Stimulated activated naive CD4-positive, alpha-beta T cell treated with Interleukin-2 at 50 U/mL for 16 hours (primary cell): ENCODE results near the gene IRX4.

Experiments used
- DNase-seq: peaks from one replicate; lab custom pipeline; 2025; lab: John Stamatoyannopoulos, UW

Gene IRX4

DNA sequence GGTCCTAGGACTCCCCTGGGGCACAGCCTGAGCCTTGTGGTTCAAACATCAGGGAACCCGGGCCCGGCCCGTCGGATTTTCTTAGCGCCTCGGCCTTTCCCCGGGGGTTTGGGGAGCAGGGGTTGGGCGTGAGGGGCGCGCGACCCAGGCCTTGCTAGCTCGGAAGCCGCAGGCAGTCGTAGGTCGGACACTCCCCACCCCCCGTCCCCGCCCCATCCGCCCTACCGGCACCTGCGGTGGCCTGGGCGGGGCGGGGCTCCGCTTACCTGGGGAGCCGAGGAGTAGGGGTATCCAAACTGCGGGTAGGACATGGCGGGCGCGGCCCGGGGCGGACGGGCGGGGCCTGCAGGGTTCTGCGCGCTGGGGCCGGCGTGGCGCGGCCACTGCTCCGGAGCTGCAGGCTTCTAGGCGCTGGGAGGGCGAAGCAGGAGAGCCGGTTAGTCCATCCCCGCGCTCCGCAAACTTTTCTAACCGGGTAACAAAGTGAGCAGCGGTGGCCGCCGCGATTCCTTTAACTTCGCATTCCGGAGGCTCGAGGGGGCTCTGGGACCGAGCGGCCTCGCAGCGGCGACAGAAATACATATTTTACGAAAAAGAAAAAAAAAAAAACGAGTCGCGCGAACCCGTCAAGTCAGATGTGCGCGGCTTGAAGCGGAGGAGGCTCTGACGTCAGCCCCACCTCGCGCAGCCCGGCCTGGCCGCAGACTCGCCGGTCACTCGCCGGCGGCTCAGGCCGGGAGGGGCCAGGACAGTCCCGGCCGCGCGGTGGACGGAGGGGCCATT, at the start of gene IRX4:
IRX4 (minus strand) TSS at position 589 of the 783 bp plus-strand sequence; CDS start at position 311, 278 bp downstream.
- no peak for DNase-seq

DNA sequence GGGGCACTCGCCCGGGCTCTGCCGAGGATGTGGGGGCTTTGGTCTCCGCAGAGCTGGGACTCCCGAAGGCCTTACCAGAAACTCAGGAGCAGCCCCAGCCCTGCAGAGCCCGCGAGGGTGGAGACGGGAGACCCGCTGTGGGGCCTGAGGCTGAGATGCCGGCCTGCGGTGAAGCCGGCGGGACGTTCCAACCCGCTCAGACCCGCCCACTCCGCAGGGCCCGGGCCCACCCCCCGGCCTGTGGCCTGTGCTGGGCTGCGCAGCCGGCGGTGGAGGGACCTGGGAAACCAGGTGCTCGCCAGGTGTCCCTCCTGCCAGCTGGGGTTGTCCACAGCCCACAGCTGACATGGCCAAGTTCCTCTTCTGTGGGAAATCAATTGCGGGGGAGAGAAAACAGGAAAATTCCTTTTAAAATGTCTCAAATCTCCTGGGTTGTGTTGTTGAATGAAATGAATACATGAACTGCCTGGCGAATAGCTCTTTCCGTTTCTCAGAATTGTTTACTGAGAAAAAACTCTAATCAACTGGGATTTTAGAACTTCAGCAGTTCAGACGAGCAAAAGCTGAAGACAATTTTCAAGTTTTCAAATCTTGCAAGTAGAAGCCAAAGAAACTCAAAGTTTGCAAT, 49.0 kb upstream of the IRX4 start:
- DNase-seq: no peak

GRCh38 chr5:1930880-1931603, 48.3 kb upstream of the IRX4 start:
- DNase-seq: no peak

DNA sequence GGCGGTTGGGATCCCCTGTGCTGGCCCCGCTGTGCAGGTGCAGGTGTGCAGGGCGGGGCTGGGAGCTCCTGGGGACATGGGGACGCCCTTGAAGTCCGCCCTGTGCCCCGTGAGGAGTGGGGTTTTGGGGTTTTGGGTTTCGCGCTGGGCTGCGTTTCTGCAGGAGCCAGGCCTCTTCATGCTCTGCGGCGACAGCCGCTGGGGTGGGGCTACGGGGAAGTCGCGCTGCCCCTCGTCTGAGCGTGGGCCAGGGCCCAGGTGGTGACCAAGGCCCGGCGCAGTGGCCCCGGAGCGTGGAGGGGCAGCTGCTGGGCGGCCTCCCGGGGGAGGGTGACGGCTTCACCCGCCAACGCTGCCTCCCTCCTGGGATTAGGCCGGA, 47.8 kb upstream of the IRX4 start:
- no peak for DNase-seq

GRCh38 chr5:1929108-1929991, 46.6 kb upstream of the IRX4 start:
- no peak for DNase-seq

DNA sequence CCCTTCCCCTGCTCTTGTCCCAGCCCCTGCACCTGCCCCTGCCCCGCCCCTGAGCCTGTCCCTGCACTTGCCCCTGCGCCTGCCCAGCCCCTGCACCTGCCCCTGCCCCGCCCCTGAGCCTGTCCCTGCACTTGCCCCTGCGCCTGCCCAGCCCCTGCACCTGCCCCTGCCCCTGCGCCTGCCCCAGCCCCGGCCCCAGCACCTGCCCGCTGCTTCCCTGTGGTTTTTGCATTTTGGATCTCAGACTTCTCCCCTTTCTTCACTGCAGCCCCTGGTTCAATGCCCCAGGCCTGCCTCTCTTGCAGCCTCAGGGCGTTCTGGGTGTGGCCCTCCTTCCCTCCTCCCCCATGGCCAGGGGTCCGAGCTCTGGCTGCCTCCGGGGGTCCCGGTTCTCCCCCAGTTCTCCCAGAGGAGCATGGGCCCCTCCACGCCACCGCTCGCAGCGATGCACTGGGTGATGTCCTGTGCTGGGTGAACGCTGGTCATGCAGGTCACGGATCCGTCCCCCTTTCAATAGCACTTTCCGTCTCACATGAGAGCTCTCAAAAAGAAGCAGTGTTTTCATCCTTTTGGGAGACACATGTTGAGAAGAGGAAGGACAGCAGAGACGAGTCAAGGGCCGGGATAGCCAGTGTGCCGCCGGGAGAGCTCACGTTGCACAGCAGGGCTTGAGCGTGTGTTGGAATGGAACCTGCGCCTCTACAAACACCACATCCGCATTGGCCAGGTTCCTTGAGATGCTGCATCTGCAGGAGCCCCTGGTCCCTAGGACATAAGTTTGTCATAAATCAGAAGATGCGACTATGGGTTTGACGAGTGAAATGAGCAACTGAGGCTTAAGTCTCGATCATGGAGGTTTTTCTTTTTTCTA, 44.0 kb upstream of the IRX4 start:
- no peak for DNase-seq

- no peak for DNase-seq
Measured at GRCh38 chr5:1926071-1926440, 43.3 kb upstream of the IRX4 start.

DNA sequence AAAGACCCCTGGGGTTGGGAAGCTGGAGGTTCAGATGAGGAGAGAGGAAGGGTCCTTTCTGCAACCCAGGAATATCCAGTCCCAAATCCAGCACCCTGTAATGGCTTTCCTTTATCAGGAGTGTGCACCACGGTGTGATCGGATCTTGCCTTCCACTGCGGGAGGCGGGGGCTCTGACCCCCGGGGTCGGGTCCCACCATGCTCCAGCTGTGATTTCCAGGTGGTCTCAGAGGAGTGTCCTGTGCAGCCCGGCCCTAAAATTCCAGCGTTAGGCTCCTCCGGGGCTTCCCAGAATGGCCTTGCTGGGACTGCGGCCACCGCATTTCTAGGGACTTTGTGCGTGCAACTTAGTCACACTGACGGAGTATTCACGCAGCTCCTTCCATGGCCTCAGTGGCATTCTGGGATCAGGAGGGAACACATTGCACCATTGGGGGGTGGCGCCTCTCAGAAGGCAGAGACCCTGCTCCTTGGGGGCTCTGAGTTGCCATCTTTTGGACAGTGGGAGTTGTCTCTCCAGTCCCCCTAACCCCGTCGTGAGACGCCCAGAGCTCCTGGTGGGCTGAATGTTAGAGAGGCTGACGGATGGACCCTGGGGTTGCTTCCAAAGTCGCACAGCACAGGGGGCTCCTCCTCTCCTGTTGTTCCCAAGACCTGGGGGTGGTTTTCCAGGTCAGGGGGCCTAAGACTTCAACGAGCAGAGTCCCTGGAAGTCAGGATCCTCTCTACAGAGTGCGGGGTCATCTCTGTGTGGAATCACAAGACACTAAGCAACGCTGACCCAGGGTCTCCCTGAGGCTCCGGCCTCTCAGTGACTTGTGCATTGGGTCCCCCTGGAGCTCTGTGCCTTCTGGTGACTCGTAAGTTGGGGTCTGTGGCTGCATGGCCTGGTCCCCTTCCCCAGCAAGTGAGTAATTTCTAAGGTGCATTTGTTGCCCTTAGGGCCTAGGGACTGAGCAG, 42.7 kb upstream of the IRX4 start:
- no peak for DNase-seq

GRCh38 chr5:1923766-1924165, 41.0 kb upstream of the IRX4 start:
- no peak for DNase-seq

DNA sequence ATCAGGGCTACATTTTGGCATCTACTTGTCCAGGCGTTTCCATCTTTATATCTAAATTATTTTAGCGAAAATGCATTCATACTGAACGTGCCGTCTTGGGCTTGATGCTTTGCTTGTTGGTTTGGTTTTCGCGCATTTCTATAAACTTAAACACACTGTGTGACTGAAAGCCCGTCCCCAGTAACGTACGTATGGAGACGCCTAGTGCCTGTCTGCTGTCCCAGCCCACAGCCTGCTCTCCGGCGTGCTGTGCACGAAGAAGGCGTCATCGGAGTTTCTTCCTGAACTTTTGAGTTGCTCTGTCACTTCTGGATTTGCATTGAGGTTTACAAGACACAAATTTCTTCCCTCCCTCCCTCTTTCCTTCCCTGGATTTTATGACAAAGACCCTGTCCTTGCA, 40.6 kb upstream of the IRX4 start:
- no peak for DNase-seq

GRCh38 chr5:1921711-1922110, 39.0 kb upstream of the IRX4 start:
- no peak for DNase-seq

GRCh38 chr5:1919750-1920149, 37.0 kb upstream of the IRX4 start:
- DNase-seq: no peak

GRCh38 chr5:1919209-1919566, 36.5 kb upstream of the IRX4 start:
- DNase-seq: no peak

- no peak for DNase-seq
Measured at GRCh38 chr5:1918488-1919208, 35.9 kb upstream of the IRX4 start.

- DNase-seq: no peak
Measured at GRCh38 chr5:1917830-1918487, 35.2 kb upstream of the IRX4 start.

GRCh38 chr5:1916041-1917001, 33.6 kb upstream of the IRX4 start:
- no peak for DNase-seq

- no peak for DNase-seq
Measured at GRCh38 chr5:1915316-1915715, 32.6 kb upstream of the IRX4 start.

GRCh38 chr5:1914471-1914870, 31.7 kb upstream of the IRX4 start:
- no peak for DNase-seq
